Measurements from ENCODE around the gene TRPM4. TPM values are rescaled to one million over a fixed set of nuclear protein-coding genes. Genes with fewer than 3 reads are reported as not detected.

The TRPM4 gene
- total and polyA plus RNA-seq, 10 of the 15 experiments (the other 5 are each of a cell fraction or from before 2014, with no cell fraction given), result 0.10 to 0.64 (median 0.15) TPM; not detected in 7

DNA sequence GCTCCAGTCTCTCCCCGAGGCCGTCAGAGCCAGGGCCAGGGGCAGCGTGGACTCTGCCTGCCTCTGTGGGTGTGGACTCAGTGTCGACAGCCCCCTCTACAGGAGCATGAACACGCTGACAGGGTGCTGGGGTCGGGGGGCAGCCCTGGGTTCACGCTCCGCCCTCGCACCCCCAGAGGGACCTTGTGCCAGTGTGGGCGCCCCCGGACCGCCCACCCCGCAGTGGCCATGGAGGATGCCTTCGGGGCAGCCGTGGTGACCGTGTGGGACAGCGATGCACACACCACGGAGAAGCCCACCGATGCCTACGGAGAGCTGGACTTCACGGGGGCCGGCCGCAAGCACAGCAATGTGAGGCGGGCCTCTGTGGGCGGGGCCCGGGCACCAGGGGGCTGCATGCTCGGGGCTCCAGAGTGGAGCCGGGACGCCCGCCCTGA is 8.3 kb downstream of the TRPM4 start:
- H3K9me3 ChIP-seq (replicated peaks; ENCODE audit: control insufficient read depth, insufficient read depth, low read length), result no peaks in the 10 kb centered on the region
- no peak for FAIRE-seq
- no peak for DNase-seq (ENCODE audit: low read depth, low spot score)
- H4K20me1 ChIP-seq (ENCODE audit: control insufficient read depth, insufficient read depth), result no peaks in the 10 kb centered on the region
- no peaks in the 10 kb centered on the region; a peak in 1 of 4 replicates for H3K27me3 ChIP-seq (replicated peaks in 1 of 2; ENCODE audit: control insufficient read depth in 2 of 2, insufficient read depth in 2 of 2, low read length in 1 of 2)
- no peak overlapping the region for H2AFZ ChIP-seq (ENCODE audit: control insufficient read depth, low read depth, low read length)
- no peaks in the 10 kb centered on the region for H3K79me2 ChIP-seq (ENCODE audit: control insufficient read depth, insufficient read depth, low read length)
- H3K4me1 ChIP-seq (ENCODE audit: control insufficient read depth, insufficient read depth, low read length), result no peaks in the 10 kb centered on the region
- in situ Hi-C loops (cut with MboI) (no loop called here), intact Hi-C loops (cut with micrococcal nuclease; ENCODE audit: unreplicated experiment) (no loop called here)
- H3K4me2 ChIP-seq (ENCODE audit: control insufficient read depth, insufficient read depth), result no peak overlapping the region
- BruUV-seq (replicated peaks), result no TSS peak
- no peak overlapping the region for H3K9ac ChIP-seq (ENCODE audit: control insufficient read depth, insufficient read depth, low read length)
- no peak overlapping the region for H3K27ac ChIP-seq (ENCODE audit: control insufficient read depth, insufficient read depth)
- H3K4me3 ChIP-seq, result no peak overlapping the region
- no peak for ATAC-seq
- TF ChIP-seq, protein P1, sequence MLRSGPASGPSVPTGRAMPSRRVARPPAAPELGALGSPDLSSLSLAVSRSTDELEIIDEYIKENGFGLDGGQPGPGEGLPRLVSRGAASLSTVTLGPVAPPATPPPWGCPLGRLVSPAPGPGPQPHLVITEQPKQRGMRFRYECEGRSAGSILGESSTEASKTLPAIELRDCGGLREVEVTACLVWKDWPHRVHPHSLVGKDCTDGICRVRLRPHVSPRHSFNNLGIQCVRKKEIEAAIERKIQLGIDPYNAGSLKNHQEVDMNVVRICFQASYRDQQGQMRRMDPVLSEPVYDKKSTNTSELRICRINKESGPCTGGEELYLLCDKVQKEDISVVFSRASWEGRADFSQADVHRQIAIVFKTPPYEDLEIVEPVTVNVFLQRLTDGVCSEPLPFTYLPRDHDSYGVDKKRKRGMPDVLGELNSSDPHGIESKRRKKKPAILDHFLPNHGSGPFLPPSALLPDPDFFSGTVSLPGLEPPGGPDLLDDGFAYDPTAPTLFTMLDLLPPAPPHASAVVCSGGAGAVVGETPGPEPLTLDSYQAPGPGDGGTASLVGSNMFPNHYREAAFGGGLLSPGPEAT (IDR thresholded peaks at IDR 0.05; ENCODE audit: low read depth), result no peak
- no peak for TF ChIP-seq FOXK2 (IDR thresholded peaks at IDR 0.05)
- TF ChIP-seq, protein P2, sequence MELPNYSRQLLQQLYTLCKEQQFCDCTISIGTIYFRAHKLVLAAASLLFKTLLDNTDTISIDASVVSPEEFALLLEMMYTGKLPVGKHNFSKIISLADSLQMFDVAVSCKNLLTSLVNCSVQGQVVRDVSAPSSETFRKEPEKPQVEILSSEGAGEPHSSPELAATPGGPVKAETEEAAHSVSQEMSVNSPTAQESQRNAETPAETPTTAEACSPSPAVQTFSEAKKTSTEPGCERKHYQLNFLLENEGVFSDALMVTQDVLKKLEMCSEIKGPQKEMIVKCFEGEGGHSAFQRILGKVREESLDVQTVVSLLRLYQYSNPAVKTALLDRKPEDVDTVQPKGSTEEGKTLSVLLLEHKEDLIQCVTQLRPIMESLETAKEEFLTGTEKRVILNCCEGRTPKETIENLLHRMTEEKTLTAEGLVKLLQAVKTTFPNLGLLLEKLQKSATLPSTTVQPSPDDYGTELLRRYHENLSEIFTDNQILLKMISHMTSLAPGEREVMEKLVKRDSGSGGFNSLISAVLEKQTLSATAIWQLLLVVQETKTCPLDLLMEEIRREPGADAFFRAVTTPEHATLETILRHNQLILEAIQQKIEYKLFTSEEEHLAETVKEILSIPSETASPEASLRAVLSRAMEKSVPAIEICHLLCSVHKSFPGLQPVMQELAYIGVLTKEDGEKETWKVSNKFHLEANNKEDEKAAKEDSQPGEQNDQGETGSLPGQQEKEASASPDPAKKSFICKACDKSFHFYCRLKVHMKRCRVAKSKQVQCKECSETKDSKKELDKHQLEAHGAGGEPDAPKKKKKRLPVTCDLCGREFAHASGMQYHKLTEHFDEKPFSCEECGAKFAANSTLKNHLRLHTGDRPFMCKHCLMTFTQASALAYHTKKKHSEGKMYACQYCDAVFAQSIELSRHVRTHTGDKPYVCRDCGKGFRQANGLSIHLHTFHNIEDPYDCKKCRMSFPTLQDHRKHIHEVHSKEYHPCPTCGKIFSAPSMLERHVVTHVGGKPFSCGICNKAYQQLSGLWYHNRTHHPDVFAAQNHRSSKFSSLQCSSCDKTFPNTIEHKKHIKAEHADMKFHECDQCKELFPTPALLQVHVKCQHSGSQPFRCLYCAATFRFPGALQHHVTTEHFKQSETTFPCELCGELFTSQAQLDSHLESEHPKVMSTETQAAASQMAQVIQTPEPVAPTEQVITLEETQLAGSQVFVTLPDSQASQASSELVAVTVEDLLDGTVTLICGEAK (IDR thresholded peaks at IDR 0.05; ENCODE audit: borderline replicate concordance), result no peak
- no peak for TF ChIP-seq CEBPB (IDR thresholded peaks at IDR 0.05; ENCODE audit: borderline replicate concordance in 1 of 2, low read depth in 2 of 2, low read length in 2 of 2)
- TF ChIP-seq, protein P3, sequence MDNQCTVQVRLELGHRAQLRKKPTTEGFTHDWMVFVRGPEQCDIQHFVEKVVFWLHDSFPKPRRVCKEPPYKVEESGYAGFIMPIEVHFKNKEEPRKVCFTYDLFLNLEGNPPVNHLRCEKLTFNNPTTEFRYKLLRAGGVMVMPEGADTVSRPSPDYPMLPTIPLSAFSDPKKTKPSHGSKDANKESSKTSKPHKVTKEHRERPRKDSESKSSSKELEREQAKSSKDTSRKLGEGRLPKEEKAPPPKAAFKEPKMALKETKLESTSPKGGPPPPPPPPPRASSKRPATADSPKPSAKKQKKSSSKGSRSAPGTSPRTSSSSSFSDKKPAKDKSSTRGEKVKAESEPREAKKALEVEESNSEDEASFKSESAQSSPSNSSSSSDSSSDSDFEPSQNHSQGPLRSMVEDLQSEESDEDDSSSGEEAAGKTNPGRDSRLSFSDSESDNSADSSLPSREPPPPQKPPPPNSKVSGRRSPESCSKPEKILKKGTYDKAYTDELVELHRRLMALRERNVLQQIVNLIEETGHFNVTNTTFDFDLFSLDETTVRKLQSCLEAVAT (IDR thresholded peaks at IDR 0.05), result no peak
- ChIA-PET SMC1A (ENCODE audit: uncharacterized antibody, unreplicated experiment) (no interaction called here), RAD21 (ENCODE audit: unreplicated experiment) (no interaction called here), CTCF (no interaction called here), POLR2A (no interaction called here)
- no peaks in the 10 kb centered on the region for H3K36me3 ChIP-seq (ENCODE audit: control insufficient read depth in 2 of 2, insufficient read depth in 2 of 2, low read length in 1 of 2)
- WGBS (ENCODE audit: insufficient coverage, insufficient replicate concordance, low lambda C conversion rate, missing lambda C conversion rate), result 56% methylated on average over 20 of the region's 30 CpGs
